Activated CD4-positive, alpha-beta memory T cell treated with anti-CD3 and anti-CD28 coated beads for 36 hours (primary cell): ENCODE results near the gene PLD5. TPM values are rescaled to one million over a fixed set of nuclear protein-coding genes. Genes with fewer than 3 reads are reported as not detected.
"Not testable (repeated sequence)": the region's sequence is repeated elsewhere in the genome, so short reads cannot be mapped to it uniquely, and the experiment has no call there.

Experiments
- CTCF ChIA-PET: fragments of 350-600 bp; sonication (Branson Sonifier 250); formaldehyde crosslinking; loops from one replicate; lab custom pipeline; 2021; ENCODE audit warnings: antibody characterized with exemption, inconsistent platforms; lab: Charles Lee
- POLR2A ChIA-PET: fragments of 350-600 bp; sonication (Branson Sonifier 250); formaldehyde crosslinking; loops from one replicate; lab custom pipeline; 2021; ENCODE audit warnings: antibody characterized with exemption; lab: Charles Lee
- DNase-seq: peaks from one replicate; pipeline ENCODE4 v3.0.0-alpha.2; 2020
- H3K27ac Mint-ChIP-seq: one replicate; pipeline ENCODE4 v1.8.0; 2021; ENCODE audit warnings: mixed read lengths
- H3K27me3 Mint-ChIP-seq: one replicate; pipeline ENCODE4 v1.8.0; 2021; ENCODE audit warnings: mixed read lengths
- H3K36me3 Mint-ChIP-seq: one replicate; pipeline ENCODE4 v1.8.0; 2021; ENCODE audit warnings: mixed read lengths
- H3K4me1 Mint-ChIP-seq: one replicate; pipeline ENCODE4 v1.8.0; 2021; ENCODE audit warnings: low read depth, mixed read lengths
- H3K4me3 Mint-ChIP-seq: one replicate; pipeline ENCODE4 v1.8.0; 2021; ENCODE audit warnings: mild to moderate bottlenecking, mixed read lengths
- H3K9me3 Mint-ChIP-seq: one replicate; pipeline ENCODE4 v1.8.0; 2021; ENCODE audit warnings: mixed read lengths
- intact Hi-C: fragments of 100-400 bp; cut with micrococcal nuclease; formaldehyde crosslinking; loops from one replicate; pipeline ENCODE4 v1.15.1; 2023
- total RNA-seq, 2 experiments: library from RNA; stranded (reverse); gene quantifications; one replicate each; pipeline ENCODE4 v1.2.3, GENCODE V29; 2021

Gene PLD5
- total RNA-seq, 2 experiments from 2014 or later = not detected

GRCh38 chr1:242147096-242147976, 377.2 kb downstream of the PLD5 start:
- CTCF ChIA-PET = no interaction called here
- no peak for DNase-seq
- Mint-ChIP-seq H3K27ac (no peak overlapping the region), H3K4me3 (no peak overlapping the region), H3K4me1 (no peaks in the 10 kb centered on the region), H3K9me3 (no peaks in the 10 kb centered on the region), H3K27me3 (peaks cover 4% of the 10 kb centered on the region), H3K36me3 (no peaks in the 10 kb centered on the region)
- intact Hi-C loops = no loop called here
- POLR2A ChIA-PET = no interaction called here

DNA sequence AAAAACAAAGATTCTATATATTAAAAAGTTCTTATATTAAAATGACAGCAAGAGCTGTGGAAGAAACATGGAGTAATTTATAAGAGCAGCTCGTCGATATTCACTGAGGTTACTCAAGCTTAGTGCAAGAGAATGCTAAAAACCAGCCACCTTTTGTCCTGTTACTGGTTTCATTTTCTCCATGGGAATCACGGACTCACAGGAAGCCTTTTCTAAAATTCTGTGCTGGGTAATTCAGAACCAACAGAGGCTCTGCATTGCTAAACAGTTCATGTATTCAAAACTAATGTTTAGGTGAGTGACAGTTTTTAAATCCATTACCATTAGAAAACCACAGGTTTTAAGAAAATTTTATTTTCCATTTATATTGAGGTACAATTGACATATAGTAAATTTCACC, 377.8 kb downstream of the PLD5 start:
- H3K9me3 Mint-ChIP-seq = no peaks in the 10 kb centered on the region
- POLR2A ChIA-PET = no interaction called here
- H3K27me3 Mint-ChIP-seq = peaks cover 4% of the 10 kb centered on the region
- CTCF ChIA-PET = no interaction called here
- intact Hi-C loops = no loop called here
- H3K4me1 Mint-ChIP-seq = no peaks in the 10 kb centered on the region
- no peak for DNase-seq
- H3K27ac Mint-ChIP-seq = no peak overlapping the region
- H3K4me3 Mint-ChIP-seq = no peak overlapping the region
- H3K36me3 Mint-ChIP-seq = no peaks in the 10 kb centered on the region

- H3K9me3 Mint-ChIP-seq = no peaks in the 10 kb centered on the region
Observed at GRCh38 chr1:242140836-242141235, 383.7 kb downstream of the PLD5 start.

DNA sequence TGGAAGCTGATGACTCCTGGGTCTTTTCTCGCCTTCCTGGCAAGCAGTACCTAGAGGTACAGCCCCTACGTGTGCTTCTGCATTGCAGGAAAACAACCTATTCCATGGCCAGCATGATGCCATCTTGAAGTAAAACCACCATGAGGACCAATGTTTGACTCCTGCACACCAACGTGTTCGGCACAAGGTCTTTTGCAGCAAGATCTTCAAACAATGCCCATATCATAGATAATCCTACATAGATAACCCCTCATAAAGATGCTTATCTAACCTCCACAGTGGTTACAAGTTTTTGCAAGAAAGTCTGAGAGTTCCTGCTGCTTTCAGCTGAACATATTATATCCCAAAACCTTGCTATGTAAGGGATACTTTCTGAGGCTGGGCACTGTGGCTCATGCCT, 384.5 kb downstream of the PLD5 start:
- intact Hi-C loops = no loop called here
- Mint-ChIP-seq H3K36me3 (no peaks in the 10 kb centered on the region), H3K27me3 (peaks cover 7% of the 10 kb centered on the region), H3K4me3 (no peak overlapping the region), H3K4me1 (no peaks in the 10 kb centered on the region), H3K27ac (no peak overlapping the region), H3K9me3 (no peaks in the 10 kb centered on the region)
- POLR2A ChIA-PET = no interaction called here
- no peak for DNase-seq
- CTCF ChIA-PET = no interaction called here

More at GRCh38 chr1:242140836-242141235, 383.7 kb downstream of the PLD5 start:
- H3K4me3 Mint-ChIP-seq = no peak overlapping the region
- intact Hi-C loops = no loop called here
- H3K36me3 Mint-ChIP-seq = no peaks in the 10 kb centered on the region
- no peak overlapping the region for H3K27ac Mint-ChIP-seq
- peaks cover 7% of the 10 kb centered on the region for H3K27me3 Mint-ChIP-seq
- no peak for DNase-seq
- ChIA-PET CTCF (no interaction called here), POLR2A (no interaction called here)
- no peaks in the 10 kb centered on the region for H3K4me1 Mint-ChIP-seq

DNA sequence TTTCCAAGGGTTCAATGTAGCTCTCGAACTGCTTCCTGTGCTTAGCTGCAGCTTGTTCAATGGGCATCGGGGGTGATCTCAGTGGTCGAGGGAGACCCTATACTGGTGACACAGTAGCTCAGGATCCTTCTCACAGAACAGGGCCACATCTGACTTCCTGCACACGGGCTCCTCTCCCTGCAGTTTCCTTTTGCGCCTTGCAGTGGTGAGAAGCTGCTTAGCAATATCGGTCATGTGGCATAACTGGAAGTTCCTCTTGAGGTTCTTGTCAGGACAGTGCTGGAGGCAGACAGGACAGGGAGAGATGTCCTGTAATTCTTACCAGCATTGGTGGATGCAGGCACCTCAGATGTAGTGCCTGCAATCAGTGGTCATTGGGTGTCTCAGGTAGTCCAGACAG, 385.1 kb downstream of the PLD5 start:
- CTCF ChIA-PET = no interaction called here
- Mint-ChIP-seq H3K4me3 (no peak overlapping the region), H3K4me1 (no peaks in the 10 kb centered on the region), H3K27ac (no peak overlapping the region), H3K36me3 (no peaks in the 10 kb centered on the region), H3K9me3 (no peaks in the 10 kb centered on the region), H3K27me3 (peaks cover 7% of the 10 kb centered on the region)
- POLR2A ChIA-PET = no interaction called here
- no peak for DNase-seq
- intact Hi-C loops = no loop called here

DNA sequence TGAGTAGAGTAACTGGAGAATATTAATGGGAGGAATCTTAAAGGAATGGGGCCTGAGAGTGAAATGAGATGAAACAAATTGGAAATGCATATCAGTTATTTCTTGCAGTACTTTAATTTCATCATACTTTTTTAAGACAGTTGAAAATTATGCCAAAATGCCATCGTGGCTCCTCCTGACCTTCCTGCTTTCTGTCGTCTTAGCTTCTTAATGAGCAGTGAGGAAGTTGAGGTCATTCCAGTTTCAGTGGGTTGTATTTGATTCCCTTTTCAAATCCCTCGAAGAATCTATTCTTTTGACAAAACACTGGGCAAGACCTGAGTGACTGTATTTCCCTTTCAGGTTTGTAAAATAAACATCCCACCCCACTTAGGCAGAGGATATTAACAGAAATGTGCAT, 390.7 kb downstream of the PLD5 start:
- Mint-ChIP-seq H3K4me3 (no peak overlapping the region), H3K27me3 (peaks cover 2% of the 10 kb centered on the region), H3K36me3 (no peaks in the 10 kb centered on the region), H3K4me1 (no peaks in the 10 kb centered on the region), H3K9me3 (no peaks in the 10 kb centered on the region), H3K27ac (no peak overlapping the region)
- ChIA-PET CTCF (no interaction called here), POLR2A (no interaction called here)
- no peak for DNase-seq
- intact Hi-C loops = no loop called here

DNA sequence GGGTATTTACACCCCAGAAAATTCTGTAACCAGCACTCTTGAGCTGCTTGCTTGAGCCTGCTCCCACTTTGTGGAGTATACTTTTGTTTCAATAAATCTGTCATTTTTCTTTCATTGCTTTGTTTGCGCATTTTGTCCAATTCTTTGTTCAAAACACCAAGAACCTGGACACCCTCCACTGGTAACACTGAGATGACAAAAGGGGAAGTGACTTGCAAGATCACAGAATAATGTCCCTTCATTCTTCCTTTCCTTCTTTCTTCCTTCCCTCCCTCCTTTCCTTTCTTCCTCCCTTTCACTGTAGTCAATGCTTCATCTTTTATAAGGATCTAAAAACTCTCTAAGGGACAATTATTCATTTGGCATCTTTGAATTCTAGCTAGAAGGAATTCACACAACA, 391.1 kb downstream of the PLD5 start:
- Mint-ChIP-seq H3K27ac (no peak overlapping the region), H3K27me3 (peaks cover 2% of the 10 kb centered on the region), H3K9me3 (no peaks in the 10 kb centered on the region), H3K4me1 (no peaks in the 10 kb centered on the region), H3K36me3 (no peaks in the 10 kb centered on the region), H3K4me3 (no peak overlapping the region)
- intact Hi-C loops = no loop called here
- ChIA-PET CTCF (no interaction called here), POLR2A (no interaction called here)
- DNase-seq = no peak

DNA sequence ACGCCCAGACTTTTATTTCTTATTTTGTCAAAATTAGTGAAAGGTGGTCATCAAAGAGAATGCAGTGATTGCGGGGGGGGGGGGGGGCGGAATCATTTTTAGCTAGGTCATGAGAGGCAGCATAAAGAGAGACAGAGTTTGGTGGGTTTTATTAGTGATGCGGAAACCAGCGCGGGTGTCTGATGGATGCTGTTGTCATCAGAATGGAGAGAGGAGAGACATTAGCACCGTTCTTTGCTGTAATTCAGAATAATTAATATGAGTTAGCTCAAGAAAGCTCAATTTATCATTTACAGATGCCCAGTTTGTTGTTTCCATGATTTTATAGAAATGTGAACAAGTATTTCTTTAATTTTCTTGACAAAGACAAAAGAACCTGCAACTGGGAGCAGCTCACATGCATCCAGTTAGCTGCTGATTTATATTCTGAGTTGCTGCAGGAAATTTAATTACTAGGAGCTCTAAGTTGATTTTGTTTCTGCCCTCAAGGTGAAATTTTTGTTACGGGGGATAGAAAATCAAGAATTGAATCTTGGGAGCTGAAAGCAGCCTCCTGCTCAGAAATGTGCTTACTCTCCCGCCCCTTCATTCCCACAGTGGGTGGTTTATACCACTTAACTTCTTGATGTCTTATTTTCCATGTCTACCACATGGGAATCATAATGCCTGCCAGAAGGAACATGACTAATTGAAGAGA, 392.2 kb downstream of the PLD5 start:
- H3K4me3 Mint-ChIP-seq = no peak overlapping the region
- peaks cover 2% of the 10 kb centered on the region for H3K27me3 Mint-ChIP-seq
- H3K4me1 Mint-ChIP-seq = no peaks in the 10 kb centered on the region
- H3K9me3 Mint-ChIP-seq = no peaks in the 10 kb centered on the region
- no peaks in the 10 kb centered on the region for H3K36me3 Mint-ChIP-seq
- no peak for DNase-seq
- ChIA-PET CTCF (no interaction called here), POLR2A (no interaction called here)
- intact Hi-C loops = no loop called here
- H3K27ac Mint-ChIP-seq = no peak overlapping the region

DNA sequence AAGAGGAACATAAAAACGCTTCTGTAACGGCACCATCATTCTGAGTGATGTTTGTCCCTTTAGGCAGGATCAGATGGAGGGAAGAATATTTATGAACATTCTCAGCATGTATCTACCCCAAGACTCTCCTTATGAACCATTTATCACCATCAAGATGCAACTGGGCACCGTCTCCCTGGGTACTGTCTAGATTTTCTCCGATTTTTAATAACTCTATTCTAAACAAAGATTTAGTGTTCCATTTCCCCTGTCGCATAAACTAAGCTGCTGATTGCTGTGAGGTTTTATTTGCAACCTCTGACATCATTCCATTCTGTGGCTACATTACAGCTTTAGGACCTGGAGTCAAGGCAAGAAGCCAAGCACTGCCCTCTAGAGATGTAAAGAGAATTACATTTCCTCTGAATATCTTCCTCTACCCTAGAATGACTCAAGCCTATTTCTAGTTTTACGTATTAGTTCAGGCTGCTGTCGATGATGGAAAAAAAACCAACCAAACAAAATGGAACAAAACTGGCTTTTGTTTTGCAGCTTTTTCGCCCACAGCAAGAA, 395.5 kb downstream of the PLD5 start:
- no peak overlapping the region for H3K27ac Mint-ChIP-seq
- intact Hi-C loops = no loop called here
- H3K4me1 Mint-ChIP-seq = no peaks in the 10 kb centered on the region
- no peaks in the 10 kb centered on the region for H3K36me3 Mint-ChIP-seq
- peaks cover 2% of the 10 kb centered on the region for H3K27me3 Mint-ChIP-seq
- DNase-seq = no peak
- no peaks in the 10 kb centered on the region for H3K9me3 Mint-ChIP-seq
- no peak overlapping the region for H3K4me3 Mint-ChIP-seq
- ChIA-PET CTCF (no interaction called here), POLR2A (no interaction called here)

DNA sequence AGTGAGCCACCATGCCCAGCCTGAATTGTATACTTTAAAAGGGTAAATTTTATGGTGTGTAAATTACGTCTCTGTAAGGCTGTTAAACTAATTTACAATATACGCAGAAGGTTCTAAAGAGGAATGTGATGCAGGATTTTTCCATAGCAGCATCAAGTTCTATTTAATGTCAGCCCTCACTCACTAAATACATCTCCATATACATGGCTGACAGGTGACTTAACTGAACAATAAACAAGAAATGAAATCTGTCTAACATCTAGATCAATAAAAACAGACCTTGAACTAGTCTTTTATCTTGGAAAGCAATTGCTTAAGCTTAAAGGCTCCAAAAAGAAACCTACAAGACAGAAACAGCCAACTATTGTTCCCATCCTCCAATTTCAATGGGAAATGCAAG, 404.1 kb downstream of the PLD5 start:
- Mint-ChIP-seq H3K36me3 (no peaks in the 10 kb centered on the region), H3K27ac (no peak overlapping the region), H3K27me3 (no peaks in the 10 kb centered on the region), H3K9me3 (no peaks in the 10 kb centered on the region), H3K4me3 (no peak overlapping the region), H3K4me1 (no peaks in the 10 kb centered on the region)
- intact Hi-C loops = no loop called here
- POLR2A ChIA-PET = no interaction called here
- no peak for DNase-seq
- CTCF ChIA-PET = no interaction called here

GRCh38 chr1:242100921-242101320, 423.6 kb downstream of the PLD5 start:
- Mint-ChIP-seq H3K9me3 (no peaks in the 10 kb centered on the region), H3K4me1 (no peaks in the 10 kb centered on the region), H3K27me3 (no peaks in the 10 kb centered on the region), H3K36me3 (no peaks in the 10 kb centered on the region), H3K27ac (no peak overlapping the region), H3K4me3 (no peak overlapping the region)
- no peak for DNase-seq
- ChIA-PET CTCF (no interaction called here), POLR2A (no interaction called here)
- intact Hi-C loops = no loop called here

DNA sequence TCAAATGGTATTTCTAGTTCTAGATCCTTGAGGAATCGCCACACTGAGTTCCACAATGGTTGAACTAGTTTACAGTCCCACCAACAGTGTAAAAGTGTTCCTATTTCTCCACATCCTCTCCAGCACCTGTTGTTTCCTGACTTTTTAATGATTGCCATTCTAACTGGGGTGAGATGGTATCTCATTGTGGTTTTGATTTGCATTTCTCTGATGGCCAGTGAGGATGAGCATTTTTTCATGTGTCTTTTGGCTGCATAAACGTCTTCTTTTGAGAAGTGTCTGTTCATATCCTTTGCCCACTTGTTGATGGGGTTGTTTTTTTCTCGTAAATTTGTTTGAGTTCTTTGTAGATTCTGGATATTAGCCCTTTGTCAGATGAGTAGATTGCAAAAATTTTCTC, 427.2 kb downstream of the PLD5 start:
- H3K27me3 Mint-ChIP-seq, H3K36me3 Mint-ChIP-seq, CTCF ChIA-PET, DNase-seq, H3K27ac Mint-ChIP-seq, intact Hi-C loops, H3K4me1 Mint-ChIP-seq, POLR2A ChIA-PET, H3K9me3 Mint-ChIP-seq, H3K4me3 Mint-ChIP-seq: not testable (repeated sequence)
